ENCODE data around the gene PADI1.
A peak's percentile ranks its signal among the peaks of the same experiment; 100 is the strongest.

The PADI1 gene

GRCh38 chr1:17207046-17207445 lies 2.1 kb downstream of the PADI1 start:
- Histone ChIP-seq H3K4me3 (ENCODE audit: low read depth, low read length) (no peak overlapping the region), H3K27ac (ENCODE audit: extremely low read depth, low read depth, low read length) (no peak overlapping the region), H3K9me3 (ENCODE audit: control insufficient read depth, insufficient read depth, low read depth, low read length) (no peaks in the 10 kb centered on the region), H3K4me1 (ENCODE audit: control insufficient read depth, insufficient read depth, low read length) (no peaks in the 10 kb centered on the region; the same call in 1 of the 2 replicates), H3K36me3 (ENCODE audit: control insufficient read depth in 2 of 2, insufficient read depth in 1 of 2, low read length in 2 of 2) (no peaks in the 10 kb centered on the region)
- ChIA-PET CTCF (interaction anchor here (0.6 to 1.4 kb wide), 4 partner anchors 29 to 219 kb away, joined by 3 to 5 read pairs (median 3); no protein-coding TSS in a partner anchor), POLR2A (interaction anchor here (1.3 to 2.2 kb wide), 2 partner anchors 11 to 26 kb away, joined by 3 to 10 read pairs; no protein-coding TSS in a partner anchor)
- TF ChIP-seq, protein P1, sequence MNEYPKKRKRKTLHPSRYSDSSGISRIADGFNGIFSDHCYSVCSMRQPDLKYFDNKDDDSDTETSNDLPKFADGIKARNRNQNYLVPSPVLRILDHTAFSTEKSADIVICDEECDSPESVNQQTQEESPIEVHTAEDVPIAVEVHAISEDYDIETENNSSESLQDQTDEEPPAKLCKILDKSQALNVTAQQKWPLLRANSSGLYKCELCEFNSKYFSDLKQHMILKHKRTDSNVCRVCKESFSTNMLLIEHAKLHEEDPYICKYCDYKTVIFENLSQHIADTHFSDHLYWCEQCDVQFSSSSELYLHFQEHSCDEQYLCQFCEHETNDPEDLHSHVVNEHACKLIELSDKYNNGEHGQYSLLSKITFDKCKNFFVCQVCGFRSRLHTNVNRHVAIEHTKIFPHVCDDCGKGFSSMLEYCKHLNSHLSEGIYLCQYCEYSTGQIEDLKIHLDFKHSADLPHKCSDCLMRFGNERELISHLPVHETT (tag by site-specific recombination; IDR thresholded peaks at IDR 0.05): no peak
- no peak for TF ChIP-seq ZNF266 (tag by site-specific recombination; IDR thresholded peaks at IDR 0.05; ENCODE audit: low read depth)
- TF ChIP-seq ZNF354C (tag by site-specific recombination; IDR thresholded peaks at IDR 0.05; ENCODE audit: borderline replicate concordance, low read depth): no peak
- no peak for TF ChIP-seq ZNF561 (tag by site-specific recombination; IDR thresholded peaks at IDR 0.05; ENCODE audit: borderline replicate concordance)
- TF ChIP-seq ZNF140 (tag by site-specific recombination; IDR thresholded peaks at IDR 0.05): no peak
- TF ChIP-seq REPIN1 (tag by site-specific recombination; IDR thresholded peaks at IDR 0.05; ENCODE audit: low read depth): no peak
- no peak for TF ChIP-seq ZNF112 (tag by site-specific recombination; IDR thresholded peaks at IDR 0.05)
- TF ChIP-seq ATF2 (tag by site-specific recombination; IDR thresholded peaks at IDR 0.05; ENCODE audit: low read depth): no peak
- TF ChIP-seq ZNF311 (tag by site-specific recombination; IDR thresholded peaks at IDR 0.05; ENCODE audit: borderline replicate concordance): no peak
- no peak for TF ChIP-seq MYNN (tag by site-specific recombination; IDR thresholded peaks at IDR 0.05; ENCODE audit: borderline replicate concordance)
- no peak for TF ChIP-seq SP7 (tag by site-specific recombination; IDR thresholded peaks at IDR 0.05)
- TF ChIP-seq ZNF701 (tag by site-specific recombination; IDR thresholded peaks at IDR 0.05): no peak
- TF ChIP-seq ZNF324 (tag by site-specific recombination; IDR thresholded peaks at IDR 0.05): no peak
- TF ChIP-seq ZBTB44 (tag by site-specific recombination; IDR thresholded peaks at IDR 0.05): no peak
- TF ChIP-seq ZNF157 (tag by site-specific recombination; IDR thresholded peaks at IDR 0.05): no peak
- no peak for TF ChIP-seq ZNF596 (tag by site-specific recombination; IDR thresholded peaks at IDR 0.05)
- no peak for TF ChIP-seq ZNF704 (tag by site-specific recombination; IDR thresholded peaks at IDR 0.05)
- no peak for TF ChIP-seq ZBTB7A (tag by site-specific recombination; IDR thresholded peaks at IDR 0.05; ENCODE audit: low read depth)

DNA sequence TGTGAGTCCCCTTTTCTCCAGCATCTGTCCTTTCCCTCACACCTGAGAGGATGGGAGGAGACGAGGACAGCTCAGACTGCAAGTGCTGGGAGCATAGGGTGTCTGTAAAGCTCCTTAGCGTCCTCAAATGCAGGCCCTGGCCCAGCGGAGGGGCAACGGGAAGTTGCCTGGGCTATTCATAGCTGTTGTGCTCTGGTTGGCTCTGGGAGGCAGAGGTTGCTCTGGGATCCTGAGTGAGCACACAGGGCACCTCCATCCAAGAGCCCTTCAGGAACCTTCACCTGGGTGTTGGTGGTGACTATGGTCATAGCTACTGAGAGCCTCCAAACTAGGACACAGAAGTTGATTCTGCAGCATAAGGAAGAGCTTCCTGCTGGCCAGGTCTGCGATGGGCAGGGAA lies 2.6 kb downstream of the PADI1 start:
- Histone ChIP-seq H3K4me1 (ENCODE audit: control insufficient read depth, insufficient read depth, low read length) (peaks cover 2% of the 10 kb centered on the region), H3K4me3 (ENCODE audit: low read depth, low read length) (no peak overlapping the region), H3K9me3 (ENCODE audit: control insufficient read depth, insufficient read depth, low read depth, low read length) (no peaks in the 10 kb centered on the region), H3K27ac (ENCODE audit: extremely low read depth, low read depth, low read length) (no peak overlapping the region), H3K36me3 (ENCODE audit: control insufficient read depth in 2 of 2, insufficient read depth in 1 of 2, low read length in 2 of 2) (no peaks in the 10 kb centered on the region)
- CTCF ChIA-PET: interaction anchor here (0.6 to 1.4 kb wide), 5 partner anchors 14 to 155 kb away, joined by 3 to 7 read pairs (median 3); no protein-coding TSS in a partner anchor
- TF ChIP-seq ZBTB17 (tag by site-specific recombination; IDR thresholded peaks at IDR 0.05): 0 out of 2 replicates have a peak, but pooled peaks have one; percentile 32
- TF ChIP-seq KLF16 (tag by site-specific recombination; IDR thresholded peaks at IDR 0.05): no peak
- no peak for TF ChIP-seq ZNF184 (tag by site-specific recombination; IDR thresholded peaks at IDR 0.05)
- no peak for TF ChIP-seq ZNF701 (tag by site-specific recombination; IDR thresholded peaks at IDR 0.05)
- POLR2A ChIA-PET: interaction anchor here (1.3 to 2.2 kb wide), 2 partner anchors 11 to 26 kb away, joined by 3 to 10 read pairs; no protein-coding TSS in a partner anchor

Measured in HEK293 (cell line).